Central memory CD8-positive, alpha-beta T cell (primary cell): ENCODE results near the gene KLF4.

Experiments
- ATAC-seq: fragments of 150-1000 bp; cut with Tn5 transposase; replicated peaks from 2 replicates; pipeline ENCODE4 v1.10.0; 2022; ENCODE audit warnings: mild to moderate bottlenecking, moderate FRiP score, moderate number of reproducible peaks; ENCODE audit not compliant: poor library complexity, severe bottlenecking; ENCODE audit errors: extremely low read depth
- DNase-seq, 2 donors: peaks; one replicate each; pipeline ENCODE4 v3.0.0; 2021; ENCODE audit warnings: low spot score in 2 of 2
- H3K27ac Mint-ChIP-seq: one replicate; pipeline ENCODE4 v1.8.0; 2022; ENCODE audit warnings: low read depth, mild to moderate bottlenecking, moderate library complexity, mixed read lengths
- H3K27me3 Mint-ChIP-seq: one replicate; pipeline ENCODE4 v1.8.0; 2022; ENCODE audit warnings: mixed read lengths
- H3K36me3 Mint-ChIP-seq: one replicate; pipeline ENCODE4 v1.8.0; 2022; ENCODE audit warnings: mild to moderate bottlenecking, moderate library complexity, mixed read lengths; ENCODE audit not compliant: insufficient read depth
- H3K4me1 Mint-ChIP-seq: one replicate; pipeline ENCODE4 v1.8.0; 2022; ENCODE audit warnings: mixed read lengths
- H3K4me3 Mint-ChIP-seq: one replicate; pipeline ENCODE4 v1.8.0; 2022; ENCODE audit warnings: mild to moderate bottlenecking, moderate library complexity, mixed read lengths
- H3K9me3 Mint-ChIP-seq: one replicate; pipeline ENCODE4 v1.8.0; 2022; ENCODE audit warnings: mixed read lengths

KLF4 gene

DNA sequence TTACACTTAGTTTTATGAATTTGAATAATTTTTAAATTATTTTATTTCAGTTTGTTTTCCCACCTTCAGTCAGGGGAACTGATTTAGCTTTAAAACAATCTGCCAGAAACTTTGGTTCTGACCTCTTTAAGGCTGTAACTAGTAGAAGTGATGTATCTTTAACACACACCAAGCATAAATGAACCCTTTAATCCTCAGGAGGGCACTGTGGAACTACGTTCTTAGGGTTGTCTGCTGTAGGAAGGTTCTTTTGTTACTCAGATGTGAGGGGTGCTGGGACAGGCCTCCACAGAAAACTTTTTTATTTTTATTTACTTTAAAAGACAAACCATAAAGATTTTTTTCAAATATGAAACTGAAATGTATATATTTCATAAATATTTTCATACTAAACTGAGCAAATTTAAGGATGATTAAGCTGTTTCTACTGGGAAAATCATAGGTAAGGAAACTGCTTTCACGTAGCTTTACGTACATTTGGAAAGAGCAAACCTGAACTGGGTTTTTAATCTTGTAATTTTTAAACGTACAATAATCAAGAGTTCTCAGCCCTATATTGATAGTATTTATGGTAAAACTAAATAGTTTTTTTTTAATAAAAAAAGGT lies 5.3 kb downstream of the KLF4 start:
- Mint-ChIP-seq H3K9me3 (no peaks in the 10 kb centered on the region), H3K27ac (no peak overlapping the region), H3K4me1 (no peaks in the 10 kb centered on the region), H3K27me3 (peaks cover 29% of the 10 kb centered on the region), H3K36me3 (peaks cover 7% of the 10 kb centered on the region), H3K4me3 (no peak overlapping the region)
- DNase-seq (no peak), ATAC-seq (no peak)

DNA sequence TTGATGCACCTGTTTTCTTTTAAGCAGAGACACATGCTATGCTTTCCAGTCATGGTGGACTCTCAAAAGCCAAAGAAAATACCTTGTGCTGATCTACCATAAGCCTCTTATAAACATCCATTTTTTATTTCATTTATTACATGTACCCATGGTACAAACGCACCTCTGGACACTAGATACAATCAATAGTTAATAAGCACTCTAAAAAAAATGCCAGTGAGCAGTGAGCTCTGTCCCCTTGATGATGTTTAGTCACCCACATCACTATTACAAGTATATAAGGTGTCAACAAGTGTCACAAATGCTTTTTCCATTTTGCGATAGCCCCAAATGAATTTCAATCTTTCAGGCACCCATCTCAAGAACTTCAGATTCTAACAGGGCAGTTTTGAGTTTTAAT lies 5.9 kb downstream of the KLF4 start:
- H3K27me3 Mint-ChIP-seq = peaks cover 28% of the 10 kb centered on the region
- H3K9me3 Mint-ChIP-seq = no peaks in the 10 kb centered on the region
- H3K4me1 Mint-ChIP-seq = no peaks in the 10 kb centered on the region
- H3K4me3 Mint-ChIP-seq = no peak overlapping the region
- peaks cover 7% of the 10 kb centered on the region for H3K36me3 Mint-ChIP-seq
- ATAC-seq (no peak), DNase-seq (no peak)
- H3K27ac Mint-ChIP-seq = no peak overlapping the region

DNA sequence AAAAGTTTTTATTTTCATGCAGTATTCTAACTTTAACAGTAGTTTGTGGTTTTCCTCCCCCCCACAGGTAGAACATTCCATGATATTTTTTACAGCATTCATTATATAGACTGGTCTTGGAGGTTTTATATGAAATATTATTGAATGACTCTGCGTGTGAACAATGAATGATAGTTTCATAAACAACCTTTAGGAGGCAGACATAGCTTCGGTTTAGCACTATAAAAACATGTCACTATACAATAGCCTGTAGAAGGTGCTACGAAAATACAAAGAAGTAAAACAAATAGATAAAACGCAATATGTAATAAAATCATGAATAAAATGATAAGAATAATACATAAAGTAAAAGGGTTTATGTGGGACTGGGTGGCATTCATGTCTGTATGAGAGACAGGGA lies 8.5 kb downstream of the KLF4 start:
- peaks cover 28% of the 10 kb centered on the region for H3K27me3 Mint-ChIP-seq
- ATAC-seq = no peak

DNA sequence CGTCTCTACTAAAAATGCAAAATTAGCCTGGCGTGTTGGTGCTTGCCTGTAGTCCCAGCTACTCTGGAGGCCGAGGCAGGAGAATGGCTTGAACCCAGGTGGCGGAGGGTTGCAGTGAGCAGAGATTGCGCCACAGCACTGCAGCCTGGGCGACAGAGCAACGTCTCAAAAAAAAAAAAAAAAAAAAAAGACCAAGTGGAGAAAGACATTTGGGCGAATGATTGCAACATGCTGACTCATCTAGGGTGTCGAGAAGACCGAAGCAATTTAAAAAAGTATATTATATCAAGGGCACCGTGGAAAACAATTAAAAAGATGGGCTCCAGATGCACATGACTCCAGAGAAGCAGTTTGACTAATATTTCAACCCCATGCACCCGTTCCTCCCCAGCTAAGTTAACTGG lies 9.2 kb downstream of the KLF4 start:
- DNase-seq (no peak), ATAC-seq (no peak)
- H3K27ac Mint-ChIP-seq = no peak overlapping the region
- no peaks in the 10 kb centered on the region for H3K4me1 Mint-ChIP-seq
- H3K27me3 Mint-ChIP-seq = peaks cover 22% of the 10 kb centered on the region
- no peaks in the 10 kb centered on the region for H3K9me3 Mint-ChIP-seq
- peaks cover 4% of the 10 kb centered on the region for H3K36me3 Mint-ChIP-seq
- no peak overlapping the region for H3K4me3 Mint-ChIP-seq

More for the DNA sequence above, 8.5 kb downstream of the KLF4 start:
- H3K4me1 Mint-ChIP-seq = no peaks in the 10 kb centered on the region
- no peak for DNase-seq
- no peaks in the 10 kb centered on the region for H3K9me3 Mint-ChIP-seq
- H3K36me3 Mint-ChIP-seq = peaks cover 4% of the 10 kb centered on the region
- no peak overlapping the region for H3K4me3 Mint-ChIP-seq
- H3K27ac Mint-ChIP-seq = no peak overlapping the region

DNA sequence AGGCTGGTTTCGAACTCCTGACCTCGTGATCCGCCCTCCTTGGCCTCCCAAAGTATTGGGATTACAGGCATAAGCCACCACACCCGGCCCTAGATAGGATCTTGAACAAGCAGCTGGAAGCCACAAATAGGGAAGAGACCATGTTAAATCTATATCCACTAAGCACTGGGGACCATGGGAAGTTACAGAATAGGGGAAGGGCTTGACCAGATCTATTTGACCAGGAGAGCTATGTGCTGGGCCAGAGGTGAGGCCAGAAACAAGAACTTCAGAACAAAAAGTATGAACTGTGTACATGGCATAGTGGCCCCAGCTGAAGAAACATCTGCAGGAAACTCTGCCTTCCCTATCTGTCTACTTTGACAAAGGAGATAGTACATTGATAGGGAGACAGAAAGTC lies 10.8 kb downstream of the KLF4 start:
- no peaks in the 10 kb centered on the region for H3K4me1 Mint-ChIP-seq
- H3K9me3 Mint-ChIP-seq = no peaks in the 10 kb centered on the region
- no peak overlapping the region for H3K4me3 Mint-ChIP-seq
- no peak for ATAC-seq
- H3K27ac Mint-ChIP-seq = no peak overlapping the region
- no peak for DNase-seq
- peaks cover 4% of the 10 kb centered on the region for H3K36me3 Mint-ChIP-seq
- peaks cover 18% of the 10 kb centered on the region for H3K27me3 Mint-ChIP-seq

DNA sequence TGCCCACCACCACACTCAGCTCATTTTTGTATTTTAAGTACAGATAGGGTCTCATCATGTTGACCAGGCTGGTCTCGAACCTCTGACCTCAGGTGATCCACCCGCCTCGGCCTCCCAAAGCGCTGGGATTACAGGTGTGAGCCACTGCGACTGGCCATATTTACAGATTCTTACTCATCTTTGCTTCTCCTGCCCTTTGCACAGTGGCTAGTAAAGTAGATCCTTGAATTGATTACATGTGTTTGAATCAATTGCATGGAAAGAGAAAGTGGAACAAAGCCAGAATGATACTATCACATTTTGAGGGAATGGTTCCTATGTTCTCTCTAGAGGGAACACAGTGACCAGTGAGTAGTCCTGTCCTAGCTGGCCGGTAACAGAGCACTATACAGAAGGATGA lies 15.4 kb downstream of the KLF4 start:
- Mint-ChIP-seq H3K27ac (no peak overlapping the region), H3K4me1 (no peaks in the 10 kb centered on the region), H3K4me3 (no peak overlapping the region), H3K27me3 (peaks cover 18% of the 10 kb centered on the region), H3K36me3 (no peaks in the 10 kb centered on the region), H3K9me3 (no peaks in the 10 kb centered on the region)
- no peak for DNase-seq
- ATAC-seq = no peak

GRCh38 chr9:107472581-107473340 lies 16.8 kb downstream of the KLF4 start:
- Mint-ChIP-seq H3K36me3 (no peaks in the 10 kb centered on the region), H3K27me3 (peaks cover 12% of the 10 kb centered on the region), H3K27ac (no peak overlapping the region), H3K4me1 (no peaks in the 10 kb centered on the region), H3K4me3 (no peak overlapping the region), H3K9me3 (no peaks in the 10 kb centered on the region)
- ATAC-seq (no peak), DNase-seq (no peak)

DNA sequence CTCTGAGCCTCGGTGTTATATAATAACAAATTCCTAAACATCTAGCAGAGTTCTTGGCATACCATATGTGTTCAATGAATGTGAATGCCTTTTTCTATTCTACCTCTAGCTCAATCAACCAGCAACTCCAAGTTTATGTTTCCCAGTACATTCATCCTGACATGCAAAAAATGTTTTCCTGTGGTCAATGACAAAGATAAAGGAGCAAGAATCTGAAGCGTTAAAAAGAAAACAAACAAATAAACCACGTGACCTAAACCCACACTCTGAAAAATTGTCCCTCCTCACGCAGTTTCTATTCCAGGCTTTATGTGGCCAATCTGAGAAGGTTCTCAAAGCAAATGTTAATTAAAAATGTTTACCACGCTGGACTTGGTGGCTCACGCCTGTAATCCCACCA lies 18.0 kb downstream of the KLF4 start:
- H3K27ac Mint-ChIP-seq = no peak overlapping the region
- H3K4me3 Mint-ChIP-seq = no peak overlapping the region
- no peaks in the 10 kb centered on the region for H3K4me1 Mint-ChIP-seq
- no peaks in the 10 kb centered on the region for H3K36me3 Mint-ChIP-seq
- no peak for DNase-seq
- peaks cover 19% of the 10 kb centered on the region for H3K27me3 Mint-ChIP-seq
- no peak for ATAC-seq
- H3K9me3 Mint-ChIP-seq = no peaks in the 10 kb centered on the region

GRCh38 chr9:107467416-107467815 lies 22.2 kb downstream of the KLF4 start:
- DNase-seq (no peak), ATAC-seq (no peak)
- H3K9me3 Mint-ChIP-seq = no peaks in the 10 kb centered on the region
- no peak overlapping the region for H3K27ac Mint-ChIP-seq
- no peaks in the 10 kb centered on the region for H3K36me3 Mint-ChIP-seq
- peaks cover 46% of the 10 kb centered on the region for H3K27me3 Mint-ChIP-seq
- H3K4me1 Mint-ChIP-seq = no peaks in the 10 kb centered on the region
- H3K4me3 Mint-ChIP-seq = no peak overlapping the region

DNA sequence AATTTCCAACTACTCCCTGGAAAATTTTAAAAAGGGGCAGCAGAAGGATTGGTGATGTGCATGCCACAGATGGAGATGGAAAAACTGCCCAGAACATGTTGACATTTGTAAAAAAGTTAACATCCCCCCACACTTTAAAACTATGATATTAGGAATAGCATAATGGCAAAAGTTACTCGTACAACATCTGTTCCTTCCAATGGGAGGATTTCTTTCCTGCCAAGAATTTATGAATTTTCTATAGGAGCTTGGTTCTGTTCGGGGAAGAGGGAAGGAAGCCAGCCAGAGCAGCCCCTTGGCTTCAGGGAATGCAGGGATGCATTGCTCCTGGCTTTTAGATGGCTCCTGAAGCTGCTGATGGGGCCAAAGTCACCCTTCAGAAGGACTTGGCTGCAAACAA lies 22.7 kb downstream of the KLF4 start:
- no peaks in the 10 kb centered on the region for H3K4me1 Mint-ChIP-seq
- no peaks in the 10 kb centered on the region for H3K36me3 Mint-ChIP-seq
- no peak overlapping the region for H3K27ac Mint-ChIP-seq
- H3K4me3 Mint-ChIP-seq = no peak overlapping the region
- ATAC-seq (no peak), DNase-seq (no peak)
- no peaks in the 10 kb centered on the region for H3K9me3 Mint-ChIP-seq
- H3K27me3 Mint-ChIP-seq = peaks cover 46% of the 10 kb centered on the region

- ATAC-seq = no peak
Measured at GRCh38 chr9:107465467-107466451, 23.8 kb downstream of the KLF4 start.

GRCh38 chr9:107464516-107464915 lies 25.1 kb downstream of the KLF4 start:
- no peak for ATAC-seq
- H3K27me3 Mint-ChIP-seq = peaks cover 46% of the 10 kb centered on the region

More at GRCh38 chr9:107465467-107466451, 23.8 kb downstream of the KLF4 start:
- H3K36me3 Mint-ChIP-seq = no peaks in the 10 kb centered on the region
- peak overlapping the region; percentile 23 for H3K4me3 Mint-ChIP-seq
- H3K27me3 Mint-ChIP-seq = peaks cover 46% of the 10 kb centered on the region
- no peaks in the 10 kb centered on the region for H3K9me3 Mint-ChIP-seq
- no peak overlapping the region for H3K27ac Mint-ChIP-seq
- no peaks in the 10 kb centered on the region for H3K4me1 Mint-ChIP-seq
- no peak for DNase-seq

More at GRCh38 chr9:107464516-107464915, 25.1 kb downstream of the KLF4 start:
- DNase-seq = no peak
- Mint-ChIP-seq H3K36me3 (no peaks in the 10 kb centered on the region), H3K4me1 (no peaks in the 10 kb centered on the region), H3K9me3 (no peaks in the 10 kb centered on the region), H3K27ac (no peak overlapping the region), H3K4me3 (no peak overlapping the region)
